ENCODE data around the gene CCDC201.
"Not testable (repeated sequence)": the region's sequence is repeated elsewhere in the genome, so short reads cannot be mapped to it uniquely, and the experiment has no call there.

Gene CCDC201

GRCh38 chr7:45874408-45875131 is 1.7 kb upstream of the CCDC201 start:
- no peak for DNase-seq (ENCODE audit: low read depth)

GRCh38 chr7:45873355-45873754 is 473 bp upstream of the CCDC201 start:
- DNase-seq (ENCODE audit: low read depth): no peak

DNA sequence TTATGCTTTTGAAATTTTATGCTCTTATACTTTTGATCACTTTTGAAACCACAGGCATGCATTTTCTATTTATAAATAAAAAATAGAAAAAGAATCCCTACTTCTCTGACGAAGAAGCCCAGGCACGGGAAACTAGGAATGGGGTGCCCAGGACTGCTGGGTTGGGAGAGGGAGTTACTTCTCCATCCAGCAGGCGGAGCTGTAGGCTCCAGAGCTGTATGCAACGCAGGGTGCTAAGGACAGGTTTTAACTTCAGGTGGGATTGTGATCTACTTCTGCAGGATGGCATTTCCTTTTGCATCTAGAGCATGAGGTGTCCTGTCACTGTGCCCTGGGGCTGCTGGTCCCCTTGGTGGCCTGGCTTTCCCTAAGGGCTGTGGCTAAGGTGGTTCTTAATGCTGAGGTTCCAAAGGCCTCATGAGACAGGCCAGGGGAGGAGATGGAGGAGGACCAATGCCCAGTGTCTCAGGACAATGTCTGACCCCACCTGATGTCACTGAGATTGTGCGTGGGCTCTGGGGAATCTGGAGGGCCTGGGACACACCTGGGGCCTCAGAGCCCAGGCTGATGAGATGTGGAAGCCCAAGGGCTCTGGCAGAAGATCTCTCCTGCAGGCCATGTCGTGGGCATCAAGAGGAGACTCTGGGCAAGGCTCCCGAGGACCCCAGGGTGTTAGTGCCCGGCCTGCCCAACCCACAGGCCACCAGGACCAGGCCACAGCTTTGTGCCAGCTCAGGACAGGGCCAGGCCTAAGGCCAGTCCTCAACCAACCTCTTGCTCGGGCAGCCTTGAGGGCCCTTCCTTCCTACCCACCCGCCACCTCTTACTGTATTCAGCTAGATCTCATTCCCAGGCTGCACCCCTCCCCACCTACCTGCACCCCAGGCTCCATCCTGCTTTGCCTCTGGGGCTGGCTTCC is 507 bp downstream of the CCDC201 start:
- DNase-seq (ENCODE audit: low read depth): no peak

DNA sequence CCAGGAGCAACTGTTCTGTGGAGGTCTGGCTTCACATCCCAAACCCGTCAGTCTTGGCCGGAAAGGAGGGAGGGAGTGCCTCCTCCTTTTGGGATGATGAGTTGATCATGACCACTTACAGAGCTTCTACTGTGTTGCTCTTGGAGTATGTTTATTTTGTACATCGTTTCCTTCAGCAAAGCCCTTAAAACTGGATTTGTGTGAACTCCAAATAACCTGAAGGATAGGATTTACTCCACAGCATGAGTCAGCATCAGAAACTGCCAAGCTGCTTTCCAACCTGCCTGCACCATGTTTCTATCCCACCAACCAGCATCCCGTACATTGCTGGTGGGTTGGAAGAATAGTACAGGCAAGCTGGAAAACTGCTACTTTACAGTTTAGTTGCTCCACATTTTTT is 3.5 kb downstream of the CCDC201 start:
- no peak for DNase-seq (ENCODE audit: low read depth)

DNA sequence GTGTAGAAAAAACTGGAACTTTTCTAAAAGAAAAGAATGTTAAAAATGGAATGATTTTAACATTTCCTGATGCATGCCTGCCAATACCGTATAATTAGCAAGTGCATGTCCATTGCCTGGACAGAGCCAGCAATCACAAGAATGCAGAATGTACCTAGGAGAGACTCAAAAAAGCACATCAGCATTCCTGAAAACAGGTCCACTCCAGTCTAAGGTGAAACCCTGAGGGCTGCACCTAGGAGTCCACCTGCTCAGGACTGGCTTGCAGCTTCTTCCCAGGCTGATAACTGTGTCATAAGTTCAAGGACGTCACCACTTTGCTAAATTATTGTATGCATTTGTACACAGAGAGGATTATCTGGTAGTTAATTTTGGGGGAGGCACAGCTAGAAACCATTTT is 5.4 kb downstream of the CCDC201 start:
- DNase-seq (ENCODE audit: low read depth): no peak

GRCh38 chr7:45865594-45866410 is 7.1 kb downstream of the CCDC201 start:
- DNase-seq (ENCODE audit: low read depth): no peak

DNA sequence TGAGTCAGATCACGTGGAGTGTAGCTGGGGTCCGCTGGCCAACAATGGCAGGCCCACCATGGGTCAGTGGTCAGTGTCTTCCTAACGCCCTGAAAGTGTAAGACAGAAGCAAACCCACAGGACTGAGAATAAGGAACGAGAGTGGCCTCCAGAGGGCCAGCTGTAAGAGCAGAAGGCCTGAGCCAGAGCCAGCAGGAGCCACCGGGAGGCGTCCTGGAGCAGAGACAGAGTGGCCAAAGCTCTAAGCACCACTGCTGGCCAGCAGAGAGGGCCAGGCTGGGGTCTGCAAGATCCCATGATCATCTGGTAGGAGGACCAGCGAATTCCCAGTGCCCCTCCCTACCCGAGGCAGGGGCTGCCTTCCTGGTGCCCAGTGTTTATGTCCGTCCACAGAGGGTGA is 9.2 kb downstream of the CCDC201 start:
- no peak for DNase-seq (ENCODE audit: low read depth)

DNA sequence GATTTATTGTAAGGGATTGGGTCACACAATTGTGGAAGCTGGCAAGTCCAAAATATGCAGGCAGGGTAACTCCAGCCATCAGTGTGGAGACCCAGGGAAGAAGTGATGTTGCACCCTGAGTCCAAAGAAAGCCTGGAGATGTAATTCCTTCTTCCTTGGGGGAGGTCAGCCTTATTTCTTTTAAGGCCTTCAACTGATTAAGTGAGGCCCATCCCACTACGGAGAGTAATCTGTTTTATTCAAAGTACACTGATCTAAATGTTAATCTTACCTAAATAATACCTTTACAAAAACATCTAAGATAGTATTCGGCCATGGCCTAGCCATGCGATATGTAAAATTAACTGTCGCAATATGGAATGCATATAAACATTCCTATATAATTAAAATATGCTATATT is 16.0 kb downstream of the CCDC201 start:
- not testable (repeated sequence) for DNase-seq (ENCODE audit: low read depth)

DNA sequence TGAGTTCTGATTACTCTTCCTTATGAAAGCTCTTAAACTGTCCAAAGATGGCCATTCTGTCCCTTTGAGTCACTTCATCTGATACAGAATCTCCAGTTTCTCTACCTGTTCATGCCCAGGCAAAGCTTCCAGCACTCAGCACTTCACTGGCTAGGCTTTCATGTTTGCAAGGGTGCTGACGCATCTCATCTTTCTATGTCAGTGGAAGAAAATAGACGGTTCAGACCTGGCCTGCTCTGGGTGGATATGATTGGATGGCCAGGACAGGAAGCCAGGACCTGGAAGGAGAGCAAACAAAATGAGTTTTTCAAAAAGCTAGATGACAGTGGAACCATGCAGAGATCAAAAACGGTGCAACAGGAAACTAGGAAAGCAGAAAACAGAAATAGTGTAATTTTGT is 17.2 kb downstream of the CCDC201 start:
- not testable (repeated sequence) for DNase-seq (ENCODE audit: low read depth)

- not testable (repeated sequence) for DNase-seq (ENCODE audit: low read depth)
Observed at GRCh38 chr7:45853491-45853890, 19.4 kb downstream of the CCDC201 start.

- DNase-seq (ENCODE audit: low read depth): not testable (repeated sequence)
Observed at GRCh38 chr7:45852984-45853383, 19.9 kb downstream of the CCDC201 start.

- not testable (repeated sequence) for DNase-seq (ENCODE audit: low read depth)
Observed at GRCh38 chr7:45848734-45849133, 24.1 kb downstream of the CCDC201 start.

DNA sequence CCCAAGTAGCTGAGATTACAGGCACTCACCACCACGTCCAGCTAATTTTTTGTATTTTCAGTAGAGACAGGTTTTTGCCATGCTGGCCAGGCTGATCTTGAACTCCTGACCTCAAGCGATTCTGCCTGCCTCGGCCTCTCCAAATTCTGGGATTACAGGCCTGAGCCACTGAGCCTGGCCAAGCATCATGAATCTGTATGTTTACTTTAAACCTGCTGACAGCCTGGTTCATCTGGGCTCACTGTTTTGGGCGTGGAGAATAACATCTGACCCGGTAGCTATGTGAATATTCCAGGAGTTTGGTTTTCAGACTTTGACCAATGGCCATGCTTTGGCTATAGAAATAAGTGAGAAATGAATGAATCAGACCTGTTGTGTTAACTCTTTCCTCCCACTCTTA is 26.3 kb downstream of the CCDC201 start:
- not testable (repeated sequence) for DNase-seq (ENCODE audit: low read depth)

GRCh38 chr7:45841926-45842717 is 30.8 kb downstream of the CCDC201 start:
- not testable (repeated sequence) for DNase-seq (ENCODE audit: low read depth)

- not testable (repeated sequence) for DNase-seq (ENCODE audit: low read depth)
Observed at GRCh38 chr7:45838852-45839251, 34.0 kb downstream of the CCDC201 start.

- DNase-seq (ENCODE audit: low read depth): not testable (repeated sequence)
Observed at GRCh38 chr7:45832433-45833177, 40.3 kb downstream of the CCDC201 start.

GRCh38 chr7:45829846-45830245 is 43.0 kb downstream of the CCDC201 start:
- not testable (repeated sequence) for DNase-seq (ENCODE audit: low read depth)

GRCh38 chr7:45827731-45828130 is 45.2 kb downstream of the CCDC201 start:
- not testable (repeated sequence) for DNase-seq (ENCODE audit: low read depth)

GRCh38 chr7:45826550-45826949 is 46.3 kb downstream of the CCDC201 start:
- DNase-seq (ENCODE audit: low read depth): not testable (repeated sequence)

GRCh38 chr7:45818763-45819162 is 54.1 kb downstream of the CCDC201 start:
- DNase-seq (ENCODE audit: low read depth): not testable (repeated sequence)

DNA sequence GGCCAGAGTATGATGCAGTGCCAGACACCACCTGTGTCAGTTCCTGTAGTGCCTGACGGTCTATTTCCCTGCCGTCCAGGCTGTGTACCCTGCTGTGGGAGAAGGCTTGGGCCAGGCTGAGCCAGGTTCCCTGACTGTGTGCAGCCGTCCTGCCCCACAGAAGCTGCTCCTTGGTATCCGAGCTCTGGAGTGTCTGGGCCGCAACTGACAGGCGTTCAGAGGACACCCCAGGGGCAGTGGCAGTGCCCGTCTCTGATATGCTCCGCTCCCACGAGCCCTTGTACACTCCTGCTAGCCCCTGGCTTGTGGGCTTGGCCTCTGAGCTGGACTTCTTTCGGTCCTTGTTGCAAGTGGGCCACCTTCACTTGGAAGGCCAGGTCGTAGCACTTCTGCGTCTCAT is 55.0 kb downstream of the CCDC201 start:
- not testable (repeated sequence) for DNase-seq (ENCODE audit: low read depth)

Measured in activated T-helper 9 cell treated with anti-CD3 and anti-CD28 coated beads, Interleukin-2, amount 50 U/mL, for 16 hours (primary cell).